ENCODE data around the gene GRIK4.
"Not testable (repeated sequence)": the region's sequence is repeated elsewhere in the genome, so short reads cannot be mapped to it uniquely, and the experiment has no call there.

Gene GRIK4

GRCh38 chr11:120568572-120569307, 57.2 kb downstream of the GRIK4 start:
- DNase-seq (ENCODE audit: low read depth in 2 of 3, low spot score in 1 of 3) = no peak

GRCh38 chr11:120569861-120570260, 58.3 kb downstream of the GRIK4 start:
- no peak for DNase-seq (ENCODE audit: low read depth in 2 of 3, low spot score in 1 of 3)

- no peak for DNase-seq (ENCODE audit: low read depth in 2 of 3, low spot score in 1 of 3)
Observed at GRCh38 chr11:120571476-120571875, 59.9 kb downstream of the GRIK4 start.

GRCh38 chr11:120573756-120574354, 62.3 kb downstream of the GRIK4 start:
- no peak for DNase-seq (ENCODE audit: low read depth in 2 of 3, low spot score in 1 of 3)

- DNase-seq (ENCODE audit: low read depth in 2 of 3, low spot score in 1 of 3) = no peak
Observed at GRCh38 chr11:120574876-120575275, 63.3 kb downstream of the GRIK4 start.

GRCh38 chr11:120575461-120575860, 63.9 kb downstream of the GRIK4 start:
- DNase-seq (ENCODE audit: low read depth in 2 of 3, low spot score in 1 of 3) = no peak

- DNase-seq (ENCODE audit: low read depth in 2 of 3, low spot score in 1 of 3) = no peak
Observed at GRCh38 chr11:120576606-120577005, 65.1 kb downstream of the GRIK4 start.

GRCh38 chr11:120577041-120577440, 65.5 kb downstream of the GRIK4 start:
- no peak for DNase-seq (ENCODE audit: low read depth in 2 of 3, low spot score in 1 of 3)

GRCh38 chr11:120577624-120578363, 66.2 kb downstream of the GRIK4 start:
- DNase-seq (ENCODE audit: low read depth in 2 of 3, low spot score in 1 of 3) = no peak

- DNase-seq (ENCODE audit: low read depth in 2 of 3, low spot score in 1 of 3) = no peak
Observed at GRCh38 chr11:120578596-120579154, 67.1 kb downstream of the GRIK4 start.

GRCh38 chr11:120579611-120580031, 68.1 kb downstream of the GRIK4 start:
- DNase-seq (ENCODE audit: low read depth in 2 of 3, low spot score in 1 of 3) = peak in 1 of 3 donors; percentile 3

- no peak for DNase-seq (ENCODE audit: low read depth in 2 of 3, low spot score in 1 of 3)
Observed at GRCh38 chr11:120581313-120581712, 69.8 kb downstream of the GRIK4 start.

GRCh38 chr11:120582535-120582934, 71.0 kb downstream of the GRIK4 start:
- not testable (repeated sequence) for DNase-seq (ENCODE audit: low read depth in 2 of 3, low spot score in 1 of 3)

GRCh38 chr11:120586072-120586471, 74.5 kb downstream of the GRIK4 start:
- no peak for DNase-seq (ENCODE audit: low read depth in 2 of 3, low spot score in 1 of 3)

GRCh38 chr11:120586728-120587127, 75.2 kb downstream of the GRIK4 start:
- no peak for DNase-seq (ENCODE audit: low read depth in 2 of 3, low spot score in 1 of 3)

GRCh38 chr11:120587299-120587698, 75.8 kb downstream of the GRIK4 start:
- no peak for DNase-seq (ENCODE audit: low read depth in 2 of 3, low spot score in 1 of 3)

GRCh38 chr11:120589376-120589775, 77.8 kb downstream of the GRIK4 start:
- no peak for DNase-seq (ENCODE audit: low read depth in 2 of 3, low spot score in 1 of 3)

- DNase-seq (ENCODE audit: low read depth in 2 of 3, low spot score in 1 of 3) = no peak
Observed at GRCh38 chr11:120590472-120590871, 78.9 kb downstream of the GRIK4 start.

- no peak for DNase-seq (ENCODE audit: low read depth in 2 of 3, low spot score in 1 of 3)
Observed at GRCh38 chr11:120594746-120595145, 83.2 kb downstream of the GRIK4 start.

- DNase-seq (ENCODE audit: low read depth in 2 of 3, low spot score in 1 of 3) = no peak
Observed at GRCh38 chr11:120595557-120595956, 84.0 kb downstream of the GRIK4 start.

- DNase-seq (ENCODE audit: low read depth in 2 of 3, low spot score in 1 of 3) = no peak
Observed at GRCh38 chr11:120597250-120598215, 86.0 kb downstream of the GRIK4 start.

Measured in stimulated activated CD4-positive, alpha-beta T cell treated with anti-CD3 and anti-CD28 coated beads, Interleukin-12 subunit alpha, Interleukin-12 subunit beta, amount 100 ng/mL, for 48 hours (primary cell).